ENCODE results near the gene TEAD1. TPM values are rescaled to one million over a fixed set of nuclear protein-coding genes. Genes with fewer than 3 reads are reported as not detected.

TEAD1 gene
- 100 to 1,000 TPM in 1 of 4 donors, 10 to 100 TPM in 3; 71.5 to 109 (median 88.5) TPM for total RNA-seq

DNA sequence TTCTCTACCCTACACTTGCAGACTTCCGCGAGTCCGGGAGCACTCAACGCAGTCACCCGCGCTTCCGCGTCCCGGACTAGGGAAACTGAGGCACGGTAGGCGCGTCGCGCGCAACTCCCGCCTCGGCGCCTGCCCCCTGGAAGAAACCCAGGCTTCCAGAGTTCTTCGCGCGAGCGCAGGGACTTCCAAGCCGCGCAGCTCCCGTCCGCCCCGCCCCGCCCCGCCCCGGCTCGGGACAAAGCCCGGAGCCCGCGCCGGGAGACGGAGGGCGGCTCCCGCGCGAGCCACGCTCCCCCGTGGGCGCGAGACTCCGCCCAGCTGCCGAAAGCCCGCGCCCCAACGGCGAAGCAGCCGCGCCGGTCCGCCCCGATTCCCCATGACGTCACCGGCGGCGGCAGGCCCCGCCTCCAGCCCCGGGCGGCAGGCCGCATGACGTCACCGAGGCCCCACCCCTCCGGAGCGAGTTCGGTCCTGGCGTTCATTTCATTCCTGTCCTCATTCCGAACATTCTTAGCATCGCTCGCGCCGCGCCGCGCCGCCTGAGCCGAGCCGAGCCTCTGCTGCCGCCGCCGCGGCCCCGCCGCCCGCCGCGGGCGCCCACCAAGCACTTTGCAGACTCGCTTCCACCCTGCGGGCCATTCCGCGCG, at the start of gene TEAD1:
Gene TEAD1 (plus strand): TSS at position 498 of the 647 bp plus-strand sequence.
- Histone ChIP-seq H3K4me1 (peaks cover 23 to 26% of the 10 kb centered on the region in 2 donors), H3K27ac (peak within 1 kb of the TSS; percentile 95 to 99 (median 96)), H3K27me3 (no peaks in the 10 kb centered on the region), H3K36me3 (no peaks in the 10 kb centered on the region), H3K9me3 (no peaks in the 10 kb centered on the region), H3K4me3 (replicated peaks in 1 of 3) (peak within 1 kb of the TSS; percentile 77 to 93 (median 80))
- intact Hi-C loops (cut with DNase I): loop anchor here (10.0 kb wide), 1 partner anchor 121 kb away; no protein-coding TSS in a partner anchor
- DNase-seq: peak; percentile 96 to 97
- 0% methylated on average over 6 to 34 of the region's 95 CpGs for whole genome bisulfite sequencing, 2 donors
- TF ChIP-seq POLR2A (IDR thresholded peaks at IDR 0.05): peak; percentile 74 to 97
- TF ChIP-seq, protein P1, sequence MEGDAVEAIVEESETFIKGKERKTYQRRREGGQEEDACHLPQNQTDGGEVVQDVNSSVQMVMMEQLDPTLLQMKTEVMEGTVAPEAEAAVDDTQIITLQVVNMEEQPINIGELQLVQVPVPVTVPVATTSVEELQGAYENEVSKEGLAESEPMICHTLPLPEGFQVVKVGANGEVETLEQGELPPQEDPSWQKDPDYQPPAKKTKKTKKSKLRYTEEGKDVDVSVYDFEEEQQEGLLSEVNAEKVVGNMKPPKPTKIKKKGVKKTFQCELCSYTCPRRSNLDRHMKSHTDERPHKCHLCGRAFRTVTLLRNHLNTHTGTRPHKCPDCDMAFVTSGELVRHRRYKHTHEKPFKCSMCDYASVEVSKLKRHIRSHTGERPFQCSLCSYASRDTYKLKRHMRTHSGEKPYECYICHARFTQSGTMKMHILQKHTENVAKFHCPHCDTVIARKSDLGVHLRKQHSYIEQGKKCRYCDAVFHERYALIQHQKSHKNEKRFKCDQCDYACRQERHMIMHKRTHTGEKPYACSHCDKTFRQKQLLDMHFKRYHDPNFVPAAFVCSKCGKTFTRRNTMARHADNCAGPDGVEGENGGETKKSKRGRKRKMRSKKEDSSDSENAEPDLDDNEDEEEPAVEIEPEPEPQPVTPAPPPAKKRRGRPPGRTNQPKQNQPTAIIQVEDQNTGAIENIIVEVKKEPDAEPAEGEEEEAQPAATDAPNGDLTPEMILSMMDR (IDR thresholded peaks at IDR 0.05): peak in 1 of 6 experiments; percentile 39

DNA sequence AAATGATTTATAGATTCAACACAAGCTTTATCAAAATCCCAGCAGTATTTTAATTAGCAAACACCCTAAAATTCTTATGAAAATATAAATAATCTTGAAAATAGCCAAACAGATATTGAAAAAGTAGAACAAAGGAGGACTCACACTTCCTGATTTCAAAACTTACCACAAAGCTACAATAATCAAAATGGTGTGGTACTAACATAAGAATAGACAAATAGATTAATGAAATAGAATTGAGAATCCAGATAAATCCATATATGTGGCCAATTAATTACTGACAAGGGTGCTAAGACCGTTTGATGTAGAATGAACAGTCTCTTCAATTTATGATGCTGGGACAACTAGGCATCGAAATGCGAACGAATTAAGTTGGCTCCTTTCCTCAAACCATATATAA, 49.6 kb upstream of the TEAD1 start:
- intact Hi-C loops (cut with DNase I): no loop called here
- WGBS, 2 donors: 91 to 92% methylated on average over 4 of the region's 4 CpGs
- TF ChIP-seq, protein P1 (IDR thresholded peaks at IDR 0.05): no peak
- no peak for TF ChIP-seq POLR2A (IDR thresholded peaks at IDR 0.05)

DNA sequence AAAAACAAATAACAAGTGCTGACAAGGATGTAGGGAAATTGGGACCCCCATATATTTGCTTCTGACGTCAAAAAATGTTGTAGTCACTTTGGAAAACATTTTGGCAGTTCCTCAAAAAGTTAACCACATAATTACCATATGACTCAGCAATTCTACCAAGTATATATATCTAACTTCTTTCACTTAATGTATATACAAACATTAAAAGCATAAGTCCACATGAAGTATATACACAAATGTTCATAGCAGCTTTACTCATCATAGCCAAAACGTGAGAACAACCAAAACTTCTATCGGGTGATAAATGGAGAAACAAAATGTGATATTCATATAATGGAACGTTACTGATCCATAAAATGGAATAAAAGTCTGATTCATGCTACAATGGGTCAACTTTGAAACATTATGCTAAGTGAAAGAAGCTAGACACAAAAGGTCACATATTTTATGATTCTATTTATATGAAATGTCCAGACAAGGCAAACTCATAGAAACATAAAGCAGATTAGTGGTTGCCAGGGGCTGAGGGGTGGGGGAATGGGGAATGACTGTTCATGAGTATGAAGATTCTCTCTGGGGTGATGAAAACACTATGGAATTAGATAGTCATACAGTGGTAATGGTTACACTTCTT, 48.7 kb upstream of the TEAD1 start:
- no peak for DNase-seq
- H3K4me1 ChIP-seq: no peaks in the 10 kb centered on the region
- no peaks in the 10 kb centered on the region for H3K36me3 ChIP-seq
- no peaks in the 10 kb centered on the region for H3K27me3 ChIP-seq
- no peak overlapping the region for H3K4me3 ChIP-seq (replicated peaks in 1 of 3)
- H3K9me3 ChIP-seq: no peaks in the 10 kb centered on the region
- intact Hi-C loops (cut with DNase I): no loop called here
- WGBS, 2 donors: 76 to 77% methylated on average over 4 of the region's 4 CpGs
- H3K27ac ChIP-seq: no peak overlapping the region
- no peak for TF ChIP-seq POLR2A (IDR thresholded peaks at IDR 0.05)
- TF ChIP-seq, protein P1 (IDR thresholded peaks at IDR 0.05): no peak

More for the DNA sequence above, 49.6 kb upstream of the TEAD1 start:
- no peaks in the 10 kb centered on the region for H3K9me3 ChIP-seq
- no peak overlapping the region for H3K4me3 ChIP-seq (replicated peaks in 1 of 3)
- no peaks in the 10 kb centered on the region for H3K36me3 ChIP-seq
- H3K4me1 ChIP-seq: no peaks in the 10 kb centered on the region
- no peaks in the 10 kb centered on the region for H3K27me3 ChIP-seq
- H3K27ac ChIP-seq: no peak overlapping the region
- DNase-seq: no peak

DNA sequence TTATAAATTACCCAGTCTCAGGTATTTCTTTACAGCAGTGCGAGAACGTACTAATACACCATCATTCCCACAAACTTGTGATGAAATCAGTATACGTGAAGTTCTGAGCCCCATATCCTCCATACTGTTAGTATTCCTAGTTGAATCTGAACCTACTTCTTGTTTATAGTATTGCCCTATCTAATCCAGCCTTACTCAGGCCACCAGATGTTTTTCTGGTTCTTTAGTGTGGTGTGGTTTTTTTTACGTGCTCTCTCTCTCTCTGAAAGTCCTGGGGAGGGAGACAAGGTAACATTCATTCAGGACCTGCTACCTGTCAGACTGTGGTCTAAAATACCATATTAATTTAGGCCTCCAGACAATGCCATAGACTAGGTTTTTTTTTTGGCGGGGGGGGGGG, 47.6 kb upstream of the TEAD1 start:
- no peaks in the 10 kb centered on the region for H3K4me1 ChIP-seq
- no peak for TF ChIP-seq POLR2A (IDR thresholded peaks at IDR 0.05)
- TF ChIP-seq, protein P1 (IDR thresholded peaks at IDR 0.05): no peak
- H3K27ac ChIP-seq: no peak overlapping the region
- H3K4me3 ChIP-seq (replicated peaks in 1 of 3): no peak overlapping the region
- no peaks in the 10 kb centered on the region for H3K9me3 ChIP-seq
- no peaks in the 10 kb centered on the region for H3K27me3 ChIP-seq
- intact Hi-C loops (cut with DNase I): no loop called here
- no peaks in the 10 kb centered on the region for H3K36me3 ChIP-seq
- DNase-seq: no peak
- 92 to 95% methylated on average over 5 of the region's 5 CpGs for WGBS, 2 donors

DNA sequence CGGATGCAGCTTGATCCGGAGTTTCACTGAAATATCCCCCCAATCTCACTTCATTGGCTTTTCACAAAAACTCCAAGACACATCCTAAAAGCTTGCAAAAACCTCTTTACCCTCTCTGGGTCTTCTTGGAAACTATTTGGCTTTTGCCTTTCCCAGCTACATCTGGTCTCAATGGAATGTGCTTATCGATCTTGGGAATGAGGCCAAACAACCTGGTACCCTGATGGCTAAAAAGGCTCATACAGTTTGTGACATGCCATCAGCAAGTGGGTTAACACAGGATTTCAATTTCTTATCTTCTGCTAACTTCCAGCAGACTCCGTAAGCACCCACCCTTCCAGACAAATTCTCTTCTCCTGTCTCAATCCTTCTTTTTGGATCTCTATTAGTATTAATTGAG, 45.9 kb upstream of the TEAD1 start:
- H3K4me1 ChIP-seq: no peaks in the 10 kb centered on the region
- WGBS, 2 donors: 87 to 91% methylated on average over 4 of the region's 4 CpGs
- DNase-seq: no peak
- H3K36me3 ChIP-seq: no peaks in the 10 kb centered on the region
- intact Hi-C loops (cut with DNase I): no loop called here
- H3K4me3 ChIP-seq (replicated peaks in 1 of 3): no peak overlapping the region
- no peak for TF ChIP-seq POLR2A (IDR thresholded peaks at IDR 0.05)
- TF ChIP-seq, protein P1 (IDR thresholded peaks at IDR 0.05): no peak
- H3K9me3 ChIP-seq: no peaks in the 10 kb centered on the region
- no peaks in the 10 kb centered on the region for H3K27me3 ChIP-seq
- no peak overlapping the region for H3K27ac ChIP-seq
